Stimulated activated CD4-positive, alpha-beta T cell treated with anti-CD3 and anti-CD28 coated beads, Interleukin-12 subunit alpha, Interleukin-12 subunit beta, amount 100 ng/mL, for 4 hours (primary cell): ENCODE measurements around the gene ELAPOR2.
"Not testable (repeated sequence)": the region's sequence is repeated elsewhere in the genome, so short reads cannot be mapped to it uniquely, and the experiment has no call there.

Experiments used
- DNase-seq: peaks from one replicate; pipeline ENCODE4 v3.0.0-alpha.2; 2020

Gene ELAPOR2

GRCh38 chr7:87039691-87040299, 19.7 kb downstream of the ELAPOR2 start:
- DNase-seq: not testable (repeated sequence)

GRCh38 chr7:87038993-87039690, 20.3 kb downstream of the ELAPOR2 start:
- DNase-seq: no peak

GRCh38 chr7:87036985-87037384, 22.5 kb downstream of the ELAPOR2 start:
- no peak for DNase-seq

GRCh38 chr7:87032604-87033339, 26.7 kb downstream of the ELAPOR2 start:
- no peak for DNase-seq

GRCh38 chr7:87029078-87029477, 30.4 kb downstream of the ELAPOR2 start:
- no peak for DNase-seq

GRCh38 chr7:87028636-87029035, 30.8 kb downstream of the ELAPOR2 start:
- no peak for DNase-seq

GRCh38 chr7:87027900-87028299, 31.6 kb downstream of the ELAPOR2 start:
- no peak for DNase-seq

GRCh38 chr7:87021285-87021684, 38.2 kb downstream of the ELAPOR2 start:
- no peak for DNase-seq

- DNase-seq: no peak
These were observed 42.8 kb downstream of the ELAPOR2 start for GRCh38 chr7:87016606-87017005.

- DNase-seq: no peak
These were observed 45.6 kb downstream of the ELAPOR2 start for GRCh38 chr7:87013840-87014190.

- no peak for DNase-seq
These were observed 46.2 kb downstream of the ELAPOR2 start for GRCh38 chr7:87013136-87013839.
